ENCODE data around the gene SUOX. TPM values are rescaled to one million over a fixed set of nuclear protein-coding genes. Genes with fewer than 3 reads are reported as not detected.
"Not testable (repeated sequence)": the region's sequence is repeated elsewhere in the genome, so short reads cannot be mapped to it uniquely, and the experiment has no call there.

SUOX gene
- total and polyA plus RNA-seq, 4 donors, result 17.7 to 46.1 (median 41.1) TPM

- H3K27ac ChIP-seq (ENCODE audit: low read depth, low read length), result no peak overlapping the region
- 82% methylated on average over 2 of the region's 3 CpGs for WGBS (ENCODE audit: insufficient coverage)
- H3K27me3 ChIP-seq (ENCODE audit: control insufficient read depth, insufficient read depth, low read length), result no peaks in the 10 kb centered on the region
- peaks cover 45% of the 10 kb centered on the region for H3K36me3 ChIP-seq (ENCODE audit: control insufficient read depth, insufficient read depth, low read length)
- H3K9me3 ChIP-seq (ENCODE audit: control insufficient read depth, insufficient read depth, low read length), result no peaks in the 10 kb centered on the region
- no peaks in the 10 kb centered on the region for H3K4me1 ChIP-seq (ENCODE audit: control insufficient read depth, insufficient read depth, low read length)
- DNase-seq (ENCODE audit: low read depth in 4 of 6, low spot score in 6 of 6), result no peak
- no peak overlapping the region for H3K4me3 ChIP-seq (ENCODE audit: low read depth, low read length)
These were observed 14.6 kb upstream of the SUOX start for GRCh38 chr12:55982319-55982936.

- 100% methylated on average over 2 of the region's 4 CpGs for WGBS (ENCODE audit: insufficient coverage)
- Histone ChIP-seq H3K27ac (ENCODE audit: low read depth, low read length) (no peak overlapping the region), H3K4me3 (ENCODE audit: low read depth, low read length) (no peak overlapping the region), H3K4me1 (ENCODE audit: control insufficient read depth, insufficient read depth, low read length) (no peaks in the 10 kb centered on the region), H3K27me3 (ENCODE audit: control insufficient read depth, insufficient read depth, low read length) (no peaks in the 10 kb centered on the region), H3K36me3 (ENCODE audit: control insufficient read depth, insufficient read depth, low read length) (peaks cover 47% of the 10 kb centered on the region), H3K9me3 (ENCODE audit: control insufficient read depth, insufficient read depth, low read length) (no peaks in the 10 kb centered on the region)
- DNase-seq (ENCODE audit: low read depth in 4 of 6, low spot score in 6 of 6), result no peak
These were observed 13.7 kb upstream of the SUOX start for GRCh38 chr12:55983232-55983842.

DNA sequence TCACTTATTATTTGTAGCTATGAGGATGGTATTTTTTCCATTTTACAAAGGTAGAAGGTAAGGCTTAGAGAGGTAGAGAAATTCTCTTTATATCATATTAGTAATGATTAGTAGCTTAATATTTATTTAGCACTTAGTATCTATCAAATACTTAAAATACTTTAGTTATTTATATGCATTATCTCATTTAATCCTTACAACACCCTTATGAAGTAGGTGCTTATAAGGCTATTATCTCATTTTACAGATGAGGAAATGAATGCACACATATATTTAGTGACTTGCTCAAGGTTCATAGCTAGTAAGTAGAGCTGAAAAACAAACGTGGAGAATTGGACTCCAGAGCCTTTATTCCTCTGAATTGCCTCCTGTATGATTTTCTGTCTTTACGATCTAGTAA is 12.2 kb upstream of the SUOX start:
- Histone ChIP-seq H3K36me3 (ENCODE audit: control insufficient read depth, insufficient read depth, low read length) (peaks cover 61% of the 10 kb centered on the region), H3K4me1 (ENCODE audit: control insufficient read depth, insufficient read depth, low read length) (no peaks in the 10 kb centered on the region), H3K4me3 (ENCODE audit: low read depth, low read length) (no peak overlapping the region), H3K9me3 (ENCODE audit: control insufficient read depth, insufficient read depth, low read length) (no peaks in the 10 kb centered on the region), H3K27ac (ENCODE audit: low read depth, low read length) (no peak overlapping the region), H3K27me3 (ENCODE audit: control insufficient read depth, insufficient read depth, low read length) (no peaks in the 10 kb centered on the region)
- no peak for DNase-seq (ENCODE audit: low read depth in 4 of 6, low spot score in 6 of 6)
- WGBS (ENCODE audit: insufficient coverage), result no CpG with 5 or more reads among the region's 2 CpGs

GRCh38 chr12:55985341-55985740 is 11.7 kb upstream of the SUOX start:
- no peak for DNase-seq (ENCODE audit: low read depth in 4 of 6, low spot score in 6 of 6)
- H3K27me3 ChIP-seq (ENCODE audit: control insufficient read depth, insufficient read depth, low read length), result no peaks in the 10 kb centered on the region
- 100% methylated on average over 1 of the region's 4 CpGs for WGBS (ENCODE audit: insufficient coverage)
- peaks cover 61% of the 10 kb centered on the region for H3K36me3 ChIP-seq (ENCODE audit: control insufficient read depth, insufficient read depth, low read length)
- H3K4me1 ChIP-seq (ENCODE audit: control insufficient read depth, insufficient read depth, low read length), result no peaks in the 10 kb centered on the region
- H3K27ac ChIP-seq (ENCODE audit: low read depth, low read length), result no peak overlapping the region
- no peak overlapping the region for H3K4me3 ChIP-seq (ENCODE audit: low read depth, low read length)
- H3K9me3 ChIP-seq (ENCODE audit: control insufficient read depth, insufficient read depth, low read length), result no peaks in the 10 kb centered on the region

GRCh38 chr12:55985976-55986375 is 11.1 kb upstream of the SUOX start:
- H3K36me3 ChIP-seq (ENCODE audit: control insufficient read depth, insufficient read depth, low read length), result peaks cover 64% of the 10 kb centered on the region
- not testable (repeated sequence) for H3K4me1 ChIP-seq (ENCODE audit: control insufficient read depth, insufficient read depth, low read length); H3K4me3 ChIP-seq (ENCODE audit: low read depth, low read length); DNase-seq (ENCODE audit: low read depth in 4 of 6, low spot score in 6 of 6); H3K9me3 ChIP-seq (ENCODE audit: control insufficient read depth, insufficient read depth, low read length); H3K27me3 ChIP-seq (ENCODE audit: control insufficient read depth, insufficient read depth, low read length); H3K27ac ChIP-seq (ENCODE audit: low read depth, low read length)
- WGBS (ENCODE audit: insufficient coverage), result 95% methylated on average over 6 of the region's 7 CpGs

- no peaks in the 10 kb centered on the region for H3K4me1 ChIP-seq (ENCODE audit: control insufficient read depth, insufficient read depth, low read length)
- no peak for DNase-seq (ENCODE audit: low read depth in 4 of 6, low spot score in 6 of 6)
- H3K27ac ChIP-seq (ENCODE audit: low read depth, low read length), result no peak overlapping the region
- no peak overlapping the region for H3K4me3 ChIP-seq (ENCODE audit: low read depth, low read length)
- H3K9me3 ChIP-seq (ENCODE audit: control insufficient read depth, insufficient read depth, low read length), result no peaks in the 10 kb centered on the region
- no peaks in the 10 kb centered on the region for H3K27me3 ChIP-seq (ENCODE audit: control insufficient read depth, insufficient read depth, low read length)
- WGBS (ENCODE audit: insufficient coverage), result 96% methylated on average over 3 of the region's 3 CpGs
- H3K36me3 ChIP-seq (ENCODE audit: control insufficient read depth, insufficient read depth, low read length), result peaks cover 76% of the 10 kb centered on the region
These were observed 6.0 kb upstream of the SUOX start for GRCh38 chr12:55991110-55991509.

DNA sequence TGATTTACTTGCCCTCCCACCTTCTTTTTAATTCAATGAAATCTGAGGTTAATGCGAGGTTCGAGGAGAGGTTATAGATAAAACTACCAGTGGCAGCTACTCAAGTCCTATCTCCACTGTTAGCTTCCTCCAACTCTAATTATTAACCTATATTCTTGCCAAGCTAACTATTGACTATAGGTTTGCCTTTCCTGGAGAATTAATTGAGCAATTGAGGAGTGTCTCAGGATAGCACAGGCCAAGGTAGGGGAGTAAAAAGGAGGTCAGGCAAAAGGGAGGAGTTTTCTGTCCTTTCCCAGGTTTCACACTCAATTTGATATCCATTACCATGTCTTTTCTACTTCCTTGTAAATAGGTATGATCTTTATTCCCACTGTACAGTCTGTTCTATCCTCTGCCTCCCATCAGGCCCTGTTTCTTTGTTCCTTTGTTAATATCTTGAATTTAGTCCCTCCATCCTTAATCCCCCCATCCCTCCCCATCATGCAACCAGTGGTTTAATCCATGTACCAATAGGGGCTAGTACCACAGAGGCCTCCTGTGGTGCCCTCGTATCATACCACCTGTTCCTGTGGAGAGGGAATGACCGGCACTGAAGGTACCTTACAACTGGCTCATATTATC is 3.7 kb upstream of the SUOX start:
- DNase-seq (ENCODE audit: low read depth in 4 of 6, low spot score in 6 of 6), result no peak
- Histone ChIP-seq H3K4me3 (ENCODE audit: low read depth, low read length) (no peak overlapping the region), H3K27ac (ENCODE audit: low read depth, low read length) (no peak overlapping the region), H3K4me1 (ENCODE audit: control insufficient read depth, insufficient read depth, low read length) (peaks cover 11% of the 10 kb centered on the region), H3K36me3 (ENCODE audit: control insufficient read depth, insufficient read depth, low read length) (peaks cover 57% of the 10 kb centered on the region), H3K9me3 (ENCODE audit: control insufficient read depth, insufficient read depth, low read length) (no peaks in the 10 kb centered on the region), H3K27me3 (ENCODE audit: control insufficient read depth, insufficient read depth, low read length) (no peaks in the 10 kb centered on the region)
- 32% methylated on average over 2 of the region's 4 CpGs for whole genome bisulfite sequencing (ENCODE audit: insufficient coverage)

DNA sequence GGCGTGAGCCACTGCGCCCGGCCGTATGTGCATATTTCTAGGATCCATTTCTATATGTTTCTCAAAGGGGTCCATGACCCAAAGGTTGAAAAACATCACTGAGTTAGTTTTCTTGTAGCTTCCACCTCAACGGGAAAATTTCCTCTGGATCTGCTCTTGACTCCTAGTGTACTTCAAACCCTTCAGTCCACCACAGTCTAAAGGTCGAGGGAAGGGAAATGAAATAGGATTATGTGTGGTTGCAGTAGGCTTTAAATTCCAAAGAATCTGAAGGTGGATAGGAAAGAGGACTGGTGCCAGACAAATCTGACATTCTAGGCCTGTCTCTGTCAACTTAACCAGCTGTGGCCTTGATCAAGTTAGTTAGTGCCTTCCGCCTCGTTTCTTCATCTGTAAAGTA is 1.7 kb upstream of the SUOX start:
- H3K27ac ChIP-seq (ENCODE audit: low read depth, low read length), result no peak overlapping the region
- H3K4me1 ChIP-seq (ENCODE audit: control insufficient read depth, insufficient read depth, low read length), result peaks cover 16% of the 10 kb centered on the region
- 100% methylated on average over 4 of the region's 8 CpGs for WGBS (ENCODE audit: insufficient coverage)
- no peak overlapping the region for H3K4me3 ChIP-seq (ENCODE audit: low read depth, low read length)
- no peak for DNase-seq (ENCODE audit: low read depth in 4 of 6, low spot score in 6 of 6)
- H3K27me3 ChIP-seq (ENCODE audit: control insufficient read depth, insufficient read depth, low read length), result no peaks in the 10 kb centered on the region
- peaks cover 49% of the 10 kb centered on the region for H3K36me3 ChIP-seq (ENCODE audit: control insufficient read depth, insufficient read depth, low read length)
- H3K9me3 ChIP-seq (ENCODE audit: control insufficient read depth, insufficient read depth, low read length), result no peaks in the 10 kb centered on the region

- no CpG with 5 or more reads among the region's 14 CpGs for WGBS (ENCODE audit: insufficient coverage)
- Histone ChIP-seq H3K4me1 (ENCODE audit: control insufficient read depth, insufficient read depth, low read length) (peaks cover 16% of the 10 kb centered on the region), H3K27ac (ENCODE audit: low read depth, low read length) (peak overlapping the region; percentile 91), H3K4me3 (ENCODE audit: low read depth, low read length) (peak overlapping the region; percentile 71), H3K9me3 (ENCODE audit: control insufficient read depth, insufficient read depth, low read length) (no peaks in the 10 kb centered on the region), H3K27me3 (ENCODE audit: control insufficient read depth, insufficient read depth, low read length) (no peaks in the 10 kb centered on the region), H3K36me3 (ENCODE audit: control insufficient read depth, insufficient read depth, low read length) (peaks cover 46% of the 10 kb centered on the region)
- peak in 5 of 6 donors; percentile 40 to 88 (median 57) for DNase-seq (ENCODE audit: low read depth in 4 of 6, low spot score in 6 of 6)
These were observed 818 bp upstream of the SUOX start for GRCh38 chr12:55996201-55996714.

DNA sequence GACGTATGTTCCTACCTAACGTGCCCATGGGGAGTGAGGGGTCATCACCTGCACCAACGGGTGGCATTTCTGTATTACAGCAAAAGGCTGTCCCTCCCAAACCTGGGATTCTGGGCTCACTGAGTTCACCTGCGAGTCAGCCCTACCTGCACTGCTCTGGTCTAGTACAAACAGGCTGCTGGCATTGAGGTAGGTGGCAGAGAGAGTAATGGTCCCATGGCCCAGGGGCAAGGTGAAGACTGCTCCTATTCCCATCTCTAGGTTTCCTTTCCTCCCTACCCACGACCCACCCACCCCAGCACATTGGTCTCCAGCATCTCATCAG is 421 bp downstream of the SUOX start:
- H3K27ac ChIP-seq (ENCODE audit: low read depth, low read length), result peak overlapping the region; percentile 91
- peaks cover 45% of the 10 kb centered on the region for H3K36me3 ChIP-seq (ENCODE audit: control insufficient read depth, insufficient read depth, low read length)
- no peak for DNase-seq (ENCODE audit: low read depth in 4 of 6, low spot score in 6 of 6)
- peak overlapping the region; percentile 71 for H3K4me3 ChIP-seq (ENCODE audit: low read depth, low read length)
- H3K9me3 ChIP-seq (ENCODE audit: control insufficient read depth, insufficient read depth, low read length), result no peaks in the 10 kb centered on the region
- no peaks in the 10 kb centered on the region for H3K27me3 ChIP-seq (ENCODE audit: control insufficient read depth, insufficient read depth, low read length)
- peaks cover 16% of the 10 kb centered on the region for H3K4me1 ChIP-seq (ENCODE audit: control insufficient read depth, insufficient read depth, low read length)
- WGBS (ENCODE audit: insufficient coverage), result 0% methylated on average over 3 of the region's 5 CpGs

All from spinal cord (tissue), 10 donors.